ENCODE results near the gene CIDEA. TPM values are rescaled to one million over a fixed set of nuclear protein-coding genes. Genes with fewer than 3 reads are reported as not detected.

CIDEA gene
- total and polyA plus RNA-seq, 9 of the 15 experiments (the other 6 are each of a cell fraction or from before 2014, with no cell fraction given), result not detected

DNA sequence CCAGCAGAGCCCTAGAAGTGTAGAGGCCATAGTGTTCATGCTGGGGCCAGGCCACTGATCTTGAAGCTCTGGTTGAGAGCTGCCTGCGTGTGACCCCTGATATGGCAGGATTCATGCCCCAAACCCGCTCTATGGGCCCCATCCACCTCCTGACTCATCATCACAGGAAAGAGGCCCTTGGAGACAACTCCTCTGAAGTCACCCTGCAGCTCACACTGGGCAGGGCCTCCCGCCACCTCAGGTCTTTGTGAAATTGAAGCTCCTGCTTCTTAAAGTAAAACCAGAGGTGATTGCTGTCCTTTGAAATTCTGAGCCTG, 41.9 kb downstream of the CIDEA start (continued):
- TF ChIP-seq, protein P1, sequence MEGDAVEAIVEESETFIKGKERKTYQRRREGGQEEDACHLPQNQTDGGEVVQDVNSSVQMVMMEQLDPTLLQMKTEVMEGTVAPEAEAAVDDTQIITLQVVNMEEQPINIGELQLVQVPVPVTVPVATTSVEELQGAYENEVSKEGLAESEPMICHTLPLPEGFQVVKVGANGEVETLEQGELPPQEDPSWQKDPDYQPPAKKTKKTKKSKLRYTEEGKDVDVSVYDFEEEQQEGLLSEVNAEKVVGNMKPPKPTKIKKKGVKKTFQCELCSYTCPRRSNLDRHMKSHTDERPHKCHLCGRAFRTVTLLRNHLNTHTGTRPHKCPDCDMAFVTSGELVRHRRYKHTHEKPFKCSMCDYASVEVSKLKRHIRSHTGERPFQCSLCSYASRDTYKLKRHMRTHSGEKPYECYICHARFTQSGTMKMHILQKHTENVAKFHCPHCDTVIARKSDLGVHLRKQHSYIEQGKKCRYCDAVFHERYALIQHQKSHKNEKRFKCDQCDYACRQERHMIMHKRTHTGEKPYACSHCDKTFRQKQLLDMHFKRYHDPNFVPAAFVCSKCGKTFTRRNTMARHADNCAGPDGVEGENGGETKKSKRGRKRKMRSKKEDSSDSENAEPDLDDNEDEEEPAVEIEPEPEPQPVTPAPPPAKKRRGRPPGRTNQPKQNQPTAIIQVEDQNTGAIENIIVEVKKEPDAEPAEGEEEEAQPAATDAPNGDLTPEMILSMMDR (IDR thresholded peaks at IDR 0.05 in 2 of 3, conservative IDR thresholded peaks at IDR 0.05 in 1 of 3; ENCODE audit: insufficient read depth in 2 of 3, low read depth in 1 of 3, low read length in 3 of 3), result no peak
- TF ChIP-seq SMARCA4 (IDR thresholded peaks at IDR 0.05) (peak; percentile 25; the same call in 1 of the 2 replicates), FOSL1 (tag; conservative IDR thresholded peaks at IDR 0.05) (peak; percentile 85), SIN3B (IDR thresholded peaks at IDR 0.05; ENCODE audit: low read depth) (no peak)

DNA sequence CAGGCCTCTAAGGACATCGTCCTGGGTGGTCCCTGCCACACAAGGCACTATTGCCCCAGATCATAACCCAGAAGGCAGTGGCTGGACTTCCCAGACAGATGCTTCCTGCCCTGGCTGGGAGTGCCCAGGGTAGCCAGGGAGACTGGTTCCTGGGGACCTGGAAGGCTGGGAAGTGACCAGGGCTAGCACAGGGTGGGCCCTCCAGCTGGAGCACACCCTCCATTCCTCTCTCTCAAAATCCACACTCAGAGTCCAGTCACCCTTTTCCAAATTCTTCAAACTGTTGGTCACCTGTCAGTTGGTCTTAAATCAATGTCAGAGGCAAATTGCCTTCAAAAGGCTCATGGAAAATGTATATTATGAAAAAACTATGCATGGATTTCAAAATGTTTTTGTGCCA, 42.3 kb downstream of the CIDEA start:
- POLR2A ChIA-PET, result interaction anchor here (0.7 to 4.2 kb wide), 4 partner anchors 10 to 54 kb away, joined by 3 to 14 read pairs (median 4); no protein-coding TSS in a partner anchor
- CTCF ChIA-PET (ENCODE audit: low intra/inter-chr PET ratio), result no interaction called here
- DNase-seq (ENCODE audit: extremely low read depth in 1 of 4, low spot score in 3 of 4), result no peak
- no peaks in the 10 kb centered on the region for H3K9me1 ChIP-seq (ENCODE audit: control insufficient read depth, insufficient read depth, low read length)
- H3K4me2 ChIP-seq (ENCODE audit: insufficient read depth, low read length), result 0 out of 2 replicates have a peak overlapping the region, but pooled peaks have one; percentile 21
- H2AFZ ChIP-seq (ENCODE audit: low read depth, low read length), result peak overlapping the region; percentile 84
- BruUV-seq (replicated peaks), result no TSS peak
- H4K20me1 ChIP-seq (replicated peaks; ENCODE audit: control insufficient read depth, insufficient read depth, low read length), result no peaks in the 10 kb centered on the region
- H3K4me3 ChIP-seq, result no peak overlapping the region
- peak; percentile 18 for ATAC-seq
- H3K79me2 ChIP-seq (ENCODE audit: control insufficient read depth, insufficient read depth, low read length), result no peaks in the 10 kb centered on the region
- peaks cover 17 to 21% of the 10 kb centered on the region in 2 experiments; a peak in 4 of 5 replicates for H3K4me1 ChIP-seq (replicated peaks in 1 of 2; ENCODE audit: control insufficient read depth in 2 of 2, insufficient read depth in 2 of 2, low read length in 2 of 2)
- in situ Hi-C loops (cut with MboI) (no loop called here), intact Hi-C loops (cut with micrococcal nuclease) (no loop called here)
- 58% methylated on average over 1 of the region's 1 CpG for WGBS (ENCODE audit: insufficient coverage, low coverage, missing lambda C conversion rate)
- no peak for FAIRE-seq
- H3K9ac ChIP-seq (ENCODE audit: insufficient read depth in 1 of 2, low read depth in 2 of 2, low read length in 2 of 2), result peak overlapping the region; percentile 13 to 46; a peak in 1 of 4 replicates
- peak overlapping the region; percentile 4; the same call in 1 of the 3 replicates for H3K27ac ChIP-seq (ENCODE audit: extremely low read depth, low read depth, low read length)
- no peaks in the 10 kb centered on the region for H3K27me3 ChIP-seq (ENCODE audit: control insufficient read depth in 2 of 2, insufficient read depth in 2 of 2, low read length in 2 of 2)
- no peaks in the 10 kb centered on the region for H3K9me3 ChIP-seq (replicated peaks; ENCODE audit: control insufficient read depth, insufficient read depth, low read depth, low read length)
- H3K36me3 ChIP-seq (ENCODE audit: control insufficient read depth, insufficient read depth, low read length), result no peaks in the 10 kb centered on the region
- TF ChIP-seq, protein P2, sequence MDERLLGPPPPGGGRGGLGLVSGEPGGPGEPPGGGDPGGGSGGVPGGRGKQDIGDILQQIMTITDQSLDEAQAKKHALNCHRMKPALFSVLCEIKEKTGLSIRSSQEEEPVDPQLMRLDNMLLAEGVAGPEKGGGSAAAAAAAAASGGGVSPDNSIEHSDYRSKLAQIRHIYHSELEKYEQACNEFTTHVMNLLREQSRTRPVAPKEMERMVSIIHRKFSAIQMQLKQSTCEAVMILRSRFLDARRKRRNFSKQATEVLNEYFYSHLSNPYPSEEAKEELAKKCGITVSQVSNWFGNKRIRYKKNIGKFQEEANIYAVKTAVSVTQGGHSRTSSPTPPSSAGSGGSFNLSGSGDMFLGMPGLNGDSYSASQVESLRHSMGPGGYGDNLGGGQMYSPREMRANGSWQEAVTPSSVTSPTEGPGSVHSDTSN (CRISPR knock-in tag; IDR thresholded peaks at IDR 0.05; ENCODE audit: low read depth), result no peak
- TF ChIP-seq, protein P2 (tag; conservative IDR thresholded peaks at IDR 0.05; ENCODE audit: low read depth), result peak; percentile 69
- TF ChIP-seq SRSF3 (IDR thresholded peaks at IDR 0.05; ENCODE audit: insufficient read depth, low read length) (no peak), ZNF124 (CRISPR knock-in tag; IDR thresholded peaks at IDR 0.05) (no peak), TOE1 (IDR thresholded peaks at IDR 0.05; ENCODE audit: borderline replicate concordance) (no peak), TOE1 (CRISPR knock-in tag; IDR thresholded peaks at IDR 0.05; ENCODE audit: borderline replicate concordance, low read depth) (no peak), ZNF644 (tag; IDR thresholded peaks at IDR 0.05; ENCODE audit: low read depth) (0 out of 2 replicates have a peak, but pooled peaks have one; percentile 37), MEIS2 (IDR thresholded peaks at IDR 0.05; ENCODE audit: partially characterized antibody) (peak; percentile 83)
- TF ChIP-seq, protein P3, sequence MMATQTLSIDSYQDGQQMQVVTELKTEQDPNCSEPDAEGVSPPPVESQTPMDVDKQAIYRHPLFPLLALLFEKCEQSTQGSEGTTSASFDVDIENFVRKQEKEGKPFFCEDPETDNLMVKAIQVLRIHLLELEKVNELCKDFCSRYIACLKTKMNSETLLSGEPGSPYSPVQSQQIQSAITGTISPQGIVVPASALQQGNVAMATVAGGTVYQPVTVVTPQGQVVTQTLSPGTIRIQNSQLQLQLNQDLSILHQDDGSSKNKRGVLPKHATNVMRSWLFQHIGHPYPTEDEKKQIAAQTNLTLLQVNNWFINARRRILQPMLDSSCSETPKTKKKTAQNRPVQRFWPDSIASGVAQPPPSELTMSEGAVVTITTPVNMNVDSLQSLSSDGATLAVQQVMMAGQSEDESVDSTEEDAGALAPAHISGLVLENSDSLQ (IDR thresholded peaks at IDR 0.05), result peak; percentile 77
- TF ChIP-seq, protein P4, sequence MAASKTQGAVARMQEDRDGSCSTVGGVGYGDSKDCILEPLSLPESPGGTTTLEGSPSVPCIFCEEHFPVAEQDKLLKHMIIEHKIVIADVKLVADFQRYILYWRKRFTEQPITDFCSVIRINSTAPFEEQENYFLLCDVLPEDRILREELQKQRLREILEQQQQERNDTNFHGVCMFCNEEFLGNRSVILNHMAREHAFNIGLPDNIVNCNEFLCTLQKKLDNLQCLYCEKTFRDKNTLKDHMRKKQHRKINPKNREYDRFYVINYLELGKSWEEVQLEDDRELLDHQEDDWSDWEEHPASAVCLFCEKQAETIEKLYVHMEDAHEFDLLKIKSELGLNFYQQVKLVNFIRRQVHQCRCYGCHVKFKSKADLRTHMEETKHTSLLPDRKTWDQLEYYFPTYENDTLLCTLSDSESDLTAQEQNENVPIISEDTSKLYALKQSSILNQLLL (CRISPR knock-in tag; IDR thresholded peaks at IDR 0.05; ENCODE audit: borderline replicate concordance), result no peak

Measured in K562 (cell line).